ENCODE results near the gene RAB39B. TPM values are rescaled to one million over a fixed set of nuclear protein-coding genes. Genes with fewer than 3 reads are reported as not detected.

RAB39B gene
- total and polyA plus RNA-seq, 2 experiments from 2014 or later, result 6.2 to 11.3 TPM

DNA sequence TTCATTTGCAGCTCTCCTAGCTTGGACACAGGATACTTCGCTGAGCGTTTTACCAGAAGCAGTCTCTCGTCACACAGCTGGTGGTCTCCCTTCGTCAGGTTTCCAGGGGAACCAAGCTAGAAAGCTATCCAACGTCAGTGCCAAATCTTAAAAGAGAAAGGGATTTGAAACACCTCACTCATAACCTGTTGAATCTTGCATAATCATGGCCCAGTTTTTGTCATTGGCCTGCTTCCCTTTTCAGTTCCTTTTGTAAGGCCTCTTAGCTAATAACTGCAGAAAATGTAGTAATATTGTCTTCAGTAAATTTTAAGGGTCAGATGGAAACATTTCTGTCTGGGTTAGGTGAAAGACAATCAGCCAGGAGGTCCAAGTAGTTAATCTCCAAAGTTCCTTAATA is 22.0 kb downstream of the RAB39B start (continued):
- no peak for TF ChIP-seq ZNF462 (CRISPR knock-in tag; IDR thresholded peaks at IDR 0.05)
- TF ChIP-seq CREB1 (CRISPR knock-in tag; IDR thresholded peaks at IDR 0.05; ENCODE audit: low read depth), result no peak
- TF ChIP-seq NANOG (IDR thresholded peaks at IDR 0.05; ENCODE audit: borderline replicate concordance), result no peak
- no peak for TF ChIP-seq JUNB (IDR thresholded peaks at IDR 0.05; ENCODE audit: unreplicated experiment)
- TF ChIP-seq ZNF114 (CRISPR knock-in tag; IDR thresholded peaks at IDR 0.05), result no peak
- TF ChIP-seq EZH2 (IDR thresholded peaks at IDR 0.05; ENCODE audit: low read depth, unreplicated experiment), result no peak

DNA sequence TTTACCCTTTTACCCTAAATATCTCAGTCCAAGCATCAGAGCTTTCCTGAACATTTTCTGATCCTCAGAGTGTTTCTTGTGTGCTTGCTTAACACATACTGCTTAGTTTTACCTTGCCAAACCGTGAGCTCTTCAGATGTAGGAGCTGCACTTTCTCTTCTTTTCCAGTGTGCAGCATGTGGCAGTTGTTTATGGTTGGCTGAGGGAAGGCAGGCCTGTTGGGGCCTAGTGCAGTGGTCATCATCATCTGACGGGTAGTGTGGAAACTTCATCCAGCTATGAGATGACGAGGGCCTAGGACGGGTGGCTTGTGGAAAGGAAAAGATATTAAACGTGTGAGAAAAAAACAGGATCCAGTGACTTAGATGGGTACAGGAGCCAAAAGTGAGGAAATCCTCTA is 26.6 kb downstream of the RAB39B start:
- no peaks in the 10 kb centered on the region for H3F3A ChIP-seq (replicated peaks; ENCODE audit: low read depth)
- Mint-ChIP-seq H3K27me3 (ENCODE audit: insufficient read depth, low read depth, poor library complexity) (no peaks in the 10 kb centered on the region), H3K9me3 (no peaks in the 10 kb centered on the region), H3K4me1 (peaks cover 3% of the 10 kb centered on the region; the same call in 1 of the 3 replicates), H3K36me3 (ENCODE audit: low read depth) (peaks cover 23% of the 10 kb centered on the region), H3K4me3 (no peak overlapping the region), H3K27ac (no peak overlapping the region)
- H3K9me2 ChIP-seq (ENCODE audit: insufficient read depth), result no peaks in the 10 kb centered on the region
- ATAC-seq, result no peak
- no peak overlapping the region for H3K27ac ChIP-seq (ENCODE audit: low read depth)
- no peaks in the 10 kb centered on the region for H3K79me2 ChIP-seq (replicated peaks; ENCODE audit: insufficient read depth)
- DNase-seq (ENCODE audit: low spot score), result no peak
- H3K4me2 ChIP-seq, result no peak overlapping the region
- H2AFZ ChIP-seq, result no peak overlapping the region
- no peaks in the 10 kb centered on the region for H3K36me3 ChIP-seq (ENCODE audit: insufficient read depth)
- H3K27me3 ChIP-seq (ENCODE audit: insufficient read depth), result no peaks in the 10 kb centered on the region
- no peak overlapping the region for H3K4me3 ChIP-seq
- H3K4me1 ChIP-seq (ENCODE audit: insufficient read depth), result no peaks in the 10 kb centered on the region
- no peaks in the 10 kb centered on the region for H4K20me1 ChIP-seq (replicated peaks; ENCODE audit: insufficient read depth)
- TF ChIP-seq ZNF331 (CRISPR knock-in tag; IDR thresholded peaks at IDR 0.05; ENCODE audit: low read depth) (no peak), ZNF114 (CRISPR knock-in tag; IDR thresholded peaks at IDR 0.05) (no peak), NANOG (IDR thresholded peaks at IDR 0.05; ENCODE audit: borderline replicate concordance) (no peak), ZNF462 (CRISPR knock-in tag; IDR thresholded peaks at IDR 0.05) (no peak), EZH2 (IDR thresholded peaks at IDR 0.05; ENCODE audit: low read depth, unreplicated experiment) (no peak)
